H1 (cell line): Measurements from ENCODE around the gene KCNQ1. TPM values are rescaled to one million over a fixed set of nuclear protein-coding genes. Genes with fewer than 3 reads are reported as not detected.

Source experiments
- HDAC2 ChIP-seq, 2 experiments: fragments of 300-600 bp in 1 of 2; sonication (generic) in 1 of 2; IDR thresholded peaks; 2 replicates each; pipeline ENCODE4 v1.6.1; 2011 to 2012; ENCODE audit warnings: low read depth in 2 of 2, low read length in 2 of 2, mild to moderate bottlenecking in 2 of 2, moderate library complexity in 2 of 2, borderline replicate concordance in 1 of 2, inconsistent platforms in 1 of 2
- KDM4A ChIP-seq: IDR thresholded peaks from one replicate; pipeline ENCODE4 v1.7.1; 2012; ENCODE audit warnings: low read depth, mild to moderate bottlenecking, moderate library complexity, low read length, inconsistent platforms; ENCODE audit not compliant: severe bottlenecking
- RAD21 ChIP-seq, 2 experiments: IDR thresholded peaks in 1 of 2; conservative IDR thresholded peaks in 1 of 2; 2 replicates each; pipeline ENCODE4 v1.6.1; 2011; ENCODE audit warnings: low read depth in 2 of 2, low read length in 2 of 2, improper control_type of control experiment in 1 of 2, inconsistent platforms in 1 of 2, mild to moderate bottlenecking in 1 of 2, moderate library complexity in 1 of 2
- SIRT6 ChIP-seq: IDR thresholded peaks from one replicate; pipeline ENCODE4 v1.7.1; 2012; ENCODE audit warnings: low read length, inconsistent platforms
- polyA plus RNA-seq, 7 experiments: library from polyadenylated mRNA; depleted of rRNA in 3 of 7; stranded (reverse) in 5 of 7; unstranded in 2 of 7; fragments of >200 nt in 5 of 7; fragments of 200-250 nt in 2 of 7; gene quantifications; 1 replicate in 5 of 7; 2 replicates in 1 of 7; 4 replicates in 1 of 7; pipeline versions ENCODE4 v1.2.1 to v1.2.3, GENCODE V29; 2011 to 2013; ENCODE audit warnings: missing spikeins in 2 of 7, mixed read lengths in 2 of 7
- total RNA-seq: library from RNA; stranded (reverse); fragmentation: NEBNext Ultra II Directional; extraction: Animal tissue kit (Norgen Biotek cat#: 25700); gene quantifications from 2 replicates; pipeline ENCODE4 v1.2.1, GENCODE V29; 2021
- TF ChIP-seq, protein P1 (sequence below): fragments of 300-600 bp; sonication (generic); IDR thresholded peaks from 2 replicates; pipeline ENCODE4 v1.7.1; 2012; ENCODE audit warnings: low read length, moderate library complexity, mild to moderate bottlenecking, inconsistent platforms; ENCODE audit not compliant: insufficient replicate concordance

KCNQ1 gene
- total and polyA plus RNA-seq, 2 of the 8 experiments (the other 6 are each of a cell fraction or from before 2014, with no cell fraction given) = 1.9 to 2.0 TPM

DNA sequence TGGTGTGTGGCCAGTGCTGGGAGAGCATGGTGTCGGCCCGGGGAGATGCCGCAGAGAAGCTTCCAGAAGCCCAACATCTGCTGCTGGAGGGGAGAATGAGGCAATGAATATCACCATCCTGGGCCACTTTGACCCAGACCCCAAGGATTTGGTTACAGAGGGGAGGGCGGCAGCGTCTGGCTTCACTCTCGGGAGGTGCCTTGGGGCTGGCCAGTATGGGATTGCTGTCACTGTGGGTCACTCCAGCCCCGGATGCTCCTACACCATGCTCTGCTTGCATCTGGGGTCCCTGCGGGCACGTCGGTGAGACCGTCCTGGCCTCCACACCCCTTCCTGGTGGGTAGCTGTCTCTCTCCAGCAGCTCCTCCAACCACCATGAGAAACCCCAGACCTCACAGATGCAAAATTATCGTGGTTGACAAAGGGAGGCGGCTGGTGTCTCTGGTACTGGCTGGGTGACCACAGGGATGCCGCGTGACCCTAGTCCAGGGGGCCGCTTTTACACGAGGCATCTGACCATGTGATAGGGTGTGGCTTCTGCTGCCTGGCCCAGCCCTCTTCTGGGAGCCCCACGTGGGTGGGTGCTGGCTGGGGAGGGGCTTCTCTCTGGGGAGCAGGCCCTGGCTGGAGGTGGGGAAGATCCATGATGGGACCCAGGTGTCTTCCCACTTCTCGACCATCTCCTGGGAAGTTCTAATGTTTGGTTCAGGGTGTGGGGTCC lies 5.7 kb downstream of the KCNQ1 start (continued):
- TF ChIP-seq, protein P1, sequence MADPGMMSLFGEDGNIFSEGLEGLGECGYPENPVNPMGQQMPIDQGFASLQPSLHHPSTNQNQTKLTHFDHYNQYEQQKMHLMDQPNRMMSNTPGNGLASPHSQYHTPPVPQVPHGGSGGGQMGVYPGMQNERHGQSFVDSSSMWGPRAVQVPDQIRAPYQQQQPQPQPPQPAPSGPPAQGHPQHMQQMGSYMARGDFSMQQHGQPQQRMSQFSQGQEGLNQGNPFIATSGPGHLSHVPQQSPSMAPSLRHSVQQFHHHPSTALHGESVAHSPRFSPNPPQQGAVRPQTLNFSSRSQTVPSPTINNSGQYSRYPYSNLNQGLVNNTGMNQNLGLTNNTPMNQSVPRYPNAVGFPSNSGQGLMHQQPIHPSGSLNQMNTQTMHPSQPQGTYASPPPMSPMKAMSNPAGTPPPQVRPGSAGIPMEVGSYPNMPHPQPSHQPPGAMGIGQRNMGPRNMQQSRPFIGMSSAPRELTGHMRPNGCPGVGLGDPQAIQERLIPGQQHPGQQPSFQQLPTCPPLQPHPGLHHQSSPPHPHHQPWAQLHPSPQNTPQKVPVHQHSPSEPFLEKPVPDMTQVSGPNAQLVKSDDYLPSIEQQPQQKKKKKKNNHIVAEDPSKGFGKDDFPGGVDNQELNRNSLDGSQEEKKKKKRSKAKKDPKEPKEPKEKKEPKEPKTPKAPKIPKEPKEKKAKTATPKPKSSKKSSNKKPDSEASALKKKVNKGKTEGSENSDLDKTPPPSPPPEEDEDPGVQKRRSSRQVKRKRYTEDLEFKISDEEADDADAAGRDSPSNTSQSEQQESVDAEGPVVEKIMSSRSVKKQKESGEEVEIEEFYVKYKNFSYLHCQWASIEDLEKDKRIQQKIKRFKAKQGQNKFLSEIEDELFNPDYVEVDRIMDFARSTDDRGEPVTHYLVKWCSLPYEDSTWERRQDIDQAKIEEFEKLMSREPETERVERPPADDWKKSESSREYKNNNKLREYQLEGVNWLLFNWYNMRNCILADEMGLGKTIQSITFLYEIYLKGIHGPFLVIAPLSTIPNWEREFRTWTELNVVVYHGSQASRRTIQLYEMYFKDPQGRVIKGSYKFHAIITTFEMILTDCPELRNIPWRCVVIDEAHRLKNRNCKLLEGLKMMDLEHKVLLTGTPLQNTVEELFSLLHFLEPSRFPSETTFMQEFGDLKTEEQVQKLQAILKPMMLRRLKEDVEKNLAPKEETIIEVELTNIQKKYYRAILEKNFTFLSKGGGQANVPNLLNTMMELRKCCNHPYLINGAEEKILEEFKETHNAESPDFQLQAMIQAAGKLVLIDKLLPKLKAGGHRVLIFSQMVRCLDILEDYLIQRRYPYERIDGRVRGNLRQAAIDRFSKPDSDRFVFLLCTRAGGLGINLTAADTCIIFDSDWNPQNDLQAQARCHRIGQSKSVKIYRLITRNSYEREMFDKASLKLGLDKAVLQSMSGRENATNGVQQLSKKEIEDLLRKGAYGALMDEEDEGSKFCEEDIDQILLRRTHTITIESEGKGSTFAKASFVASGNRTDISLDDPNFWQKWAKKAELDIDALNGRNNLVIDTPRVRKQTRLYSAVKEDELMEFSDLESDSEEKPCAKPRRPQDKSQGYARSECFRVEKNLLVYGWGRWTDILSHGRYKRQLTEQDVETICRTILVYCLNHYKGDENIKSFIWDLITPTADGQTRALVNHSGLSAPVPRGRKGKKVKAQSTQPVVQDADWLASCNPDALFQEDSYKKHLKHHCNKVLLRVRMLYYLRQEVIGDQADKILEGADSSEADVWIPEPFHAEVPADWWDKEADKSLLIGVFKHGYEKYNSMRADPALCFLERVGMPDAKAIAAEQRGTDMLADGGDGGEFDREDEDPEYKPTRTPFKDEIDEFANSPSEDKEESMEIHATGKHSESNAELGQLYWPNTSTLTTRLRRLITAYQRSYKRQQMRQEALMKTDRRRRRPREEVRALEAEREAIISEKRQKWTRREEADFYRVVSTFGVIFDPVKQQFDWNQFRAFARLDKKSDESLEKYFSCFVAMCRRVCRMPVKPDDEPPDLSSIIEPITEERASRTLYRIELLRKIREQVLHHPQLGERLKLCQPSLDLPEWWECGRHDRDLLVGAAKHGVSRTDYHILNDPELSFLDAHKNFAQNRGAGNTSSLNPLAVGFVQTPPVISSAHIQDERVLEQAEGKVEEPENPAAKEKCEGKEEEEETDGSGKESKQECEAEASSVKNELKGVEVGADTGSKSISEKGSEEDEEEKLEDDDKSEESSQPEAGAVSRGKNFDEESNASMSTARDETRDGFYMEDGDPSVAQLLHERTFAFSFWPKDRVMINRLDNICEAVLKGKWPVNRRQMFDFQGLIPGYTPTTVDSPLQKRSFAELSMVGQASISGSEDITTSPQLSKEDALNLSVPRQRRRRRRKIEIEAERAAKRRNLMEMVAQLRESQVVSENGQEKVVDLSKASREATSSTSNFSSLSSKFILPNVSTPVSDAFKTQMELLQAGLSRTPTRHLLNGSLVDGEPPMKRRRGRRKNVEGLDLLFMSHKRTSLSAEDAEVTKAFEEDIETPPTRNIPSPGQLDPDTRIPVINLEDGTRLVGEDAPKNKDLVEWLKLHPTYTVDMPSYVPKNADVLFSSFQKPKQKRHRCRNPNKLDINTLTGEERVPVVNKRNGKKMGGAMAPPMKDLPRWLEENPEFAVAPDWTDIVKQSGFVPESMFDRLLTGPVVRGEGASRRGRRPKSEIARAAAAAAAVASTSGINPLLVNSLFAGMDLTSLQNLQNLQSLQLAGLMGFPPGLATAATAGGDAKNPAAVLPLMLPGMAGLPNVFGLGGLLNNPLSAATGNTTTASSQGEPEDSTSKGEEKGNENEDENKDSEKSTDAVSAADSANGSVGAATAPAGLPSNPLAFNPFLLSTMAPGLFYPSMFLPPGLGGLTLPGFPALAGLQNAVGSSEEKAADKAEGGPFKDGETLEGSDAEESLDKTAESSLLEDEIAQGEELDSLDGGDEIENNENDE = no peak
- no peak for TF ChIP-seq SIRT6
- no peak for TF ChIP-seq RAD21 (IDR thresholded peaks at IDR 0.05 in 1 of 2, conservative IDR thresholded peaks at IDR 0.05 in 1 of 2; ENCODE audit: low read depth in 2 of 2, low read length in 2 of 2)
- no peak for TF ChIP-seq KDM4A
- TF ChIP-seq HDAC2 (IDR thresholded peaks at IDR 0.05; ENCODE audit: borderline replicate concordance in 1 of 2, low read depth in 2 of 2, low read length in 2 of 2) = no peak
- TF ChIP-seq, all 59 proteins: peak for 0
